ENCODE measurements around the gene TRAK1.
A peak's percentile ranks its signal among the peaks of the same experiment; 100 is the strongest.

Gene TRAK1

DNA sequence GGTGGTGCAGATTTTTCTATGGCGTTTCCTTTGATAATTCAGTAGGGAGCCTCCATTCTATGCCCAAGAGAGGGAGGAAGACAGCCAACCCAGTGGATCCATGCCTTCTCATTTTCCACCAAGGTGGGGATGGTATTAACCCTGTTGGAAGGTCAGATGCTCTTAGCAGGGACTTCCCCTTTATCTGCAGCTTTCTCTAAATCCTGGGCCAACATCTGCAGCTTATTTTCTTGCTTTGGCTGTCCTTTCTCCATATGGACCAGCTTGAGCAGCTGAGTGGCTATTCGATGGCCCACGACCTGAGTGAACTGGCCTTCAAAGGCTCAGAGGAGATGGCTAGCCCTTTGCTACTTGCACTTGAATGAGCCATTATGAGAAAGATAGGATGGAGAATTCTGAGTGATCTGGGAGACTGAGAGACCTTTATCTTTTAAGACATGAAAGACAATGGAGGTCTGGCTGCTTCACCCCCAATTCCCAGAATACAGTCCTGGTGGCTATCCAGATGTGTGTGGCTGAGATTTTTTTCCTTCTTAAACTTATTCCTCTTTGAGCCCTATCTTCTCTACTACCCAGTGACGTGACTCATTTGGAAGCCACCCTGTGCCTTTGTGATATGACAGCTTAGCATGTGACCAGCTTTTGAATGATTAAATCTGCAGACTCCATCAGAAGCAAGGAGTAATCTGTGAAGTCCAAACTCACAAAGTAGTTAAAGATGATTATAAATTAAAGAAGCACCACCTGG is 39.6 kb upstream of the TRAK1 start:
- DNase-seq (ENCODE audit: low read depth): peak; percentile 48
- no peak overlapping the region for H3K4me3 ChIP-seq (ENCODE audit: low read length)
- no peak for TF ChIP-seq CTCF (IDR thresholded peaks at IDR 0.05; ENCODE audit: insufficient read depth, low read depth, low read length, missing control alignments)

DNA sequence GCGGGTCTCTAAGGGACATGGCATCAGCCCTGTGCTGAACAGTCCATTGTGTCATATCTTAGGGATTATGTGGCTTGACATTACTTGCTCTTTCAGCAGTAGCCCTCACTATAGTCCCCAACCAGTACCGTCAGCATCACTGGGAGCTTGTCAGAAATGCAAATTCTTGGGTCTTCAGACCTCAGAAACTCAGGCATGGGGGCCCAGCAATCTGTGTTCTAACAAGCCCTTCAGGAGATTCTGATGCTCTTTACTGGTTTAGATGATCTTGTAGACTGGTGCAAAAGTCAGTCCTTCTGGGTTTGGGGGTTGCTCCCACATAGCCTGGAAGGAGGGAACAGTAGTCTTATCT is 39.0 kb upstream of the TRAK1 start:
- no peak overlapping the region for H3K4me3 ChIP-seq (ENCODE audit: low read length)
- TF ChIP-seq CTCF (IDR thresholded peaks at IDR 0.05; ENCODE audit: insufficient read depth, low read depth, low read length, missing control alignments): no peak
- no peak for DNase-seq (ENCODE audit: low read depth)

DNA sequence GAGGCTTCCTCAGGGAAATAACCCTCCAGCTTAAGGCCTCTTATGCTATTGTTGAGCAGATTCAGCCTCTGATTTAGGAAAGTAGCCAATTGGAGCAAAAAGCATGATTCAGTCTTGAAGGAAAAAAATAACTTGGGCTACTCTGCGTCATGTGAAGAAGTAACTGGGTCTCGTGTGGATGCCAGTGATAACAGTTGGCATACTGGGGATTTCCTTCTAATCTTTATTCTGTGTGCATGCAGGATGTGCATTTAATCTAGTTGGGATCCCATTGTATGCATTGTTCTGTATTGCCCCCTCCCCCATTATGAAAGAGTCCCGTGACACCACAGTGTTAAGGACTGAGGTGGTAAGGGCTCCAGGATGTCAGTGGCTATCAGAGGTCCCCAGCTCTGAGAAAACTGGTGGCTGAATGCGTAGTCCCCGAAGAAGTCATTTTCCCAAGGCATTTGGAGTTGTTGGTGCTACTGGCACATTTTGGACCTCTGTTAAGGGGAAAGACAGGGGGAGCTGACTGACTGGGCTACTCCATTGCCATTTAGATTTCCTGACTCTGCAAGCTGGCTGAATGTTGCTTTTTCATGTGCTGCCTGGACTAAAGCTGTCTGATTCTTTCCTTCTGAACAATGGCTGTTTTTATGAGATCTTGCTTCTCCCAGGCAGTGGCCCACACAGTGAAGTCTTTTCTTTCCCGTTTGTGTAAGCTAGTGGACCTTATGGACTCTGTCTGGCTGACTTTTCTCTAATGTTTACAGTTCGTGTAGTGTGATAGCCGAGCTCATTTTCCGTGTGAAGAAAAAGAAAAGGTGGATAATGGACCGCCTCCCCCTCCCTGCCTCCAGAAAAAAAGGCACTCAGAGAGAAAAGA is 38.4 kb upstream of the TRAK1 start:
- H3K4me3 ChIP-seq (ENCODE audit: low read length): no peak overlapping the region
- peak; percentile 43 for DNase-seq (ENCODE audit: low read depth)
- TF ChIP-seq CTCF (IDR thresholded peaks at IDR 0.05; ENCODE audit: insufficient read depth, low read depth, low read length, missing control alignments): no peak

GRCh38 chr3:42053476-42053875 is 37.7 kb upstream of the TRAK1 start:
- H3K4me3 ChIP-seq (ENCODE audit: low read length): no peak overlapping the region
- no peak for DNase-seq (ENCODE audit: low read depth)
- no peak for TF ChIP-seq CTCF (IDR thresholded peaks at IDR 0.05; ENCODE audit: insufficient read depth, low read depth, low read length, missing control alignments)

DNA sequence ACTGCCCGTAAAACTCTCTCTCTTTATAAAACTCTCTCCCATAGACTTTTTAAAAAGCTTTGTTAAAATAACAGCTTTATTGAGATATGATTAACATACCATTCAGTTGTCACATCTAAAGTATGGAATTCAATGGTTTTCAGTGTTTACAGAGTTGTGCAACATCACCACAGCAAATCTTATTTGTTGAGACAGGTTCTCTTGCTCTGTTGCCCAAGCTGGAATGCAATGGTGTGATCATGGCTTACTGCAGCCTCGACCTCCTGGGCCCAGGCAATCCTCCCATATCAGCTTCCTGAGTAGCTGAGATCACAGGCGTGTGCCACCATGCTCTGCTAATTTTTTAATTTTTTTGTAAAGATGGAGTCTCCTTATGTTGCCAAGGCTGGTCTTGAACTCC is 35.9 kb upstream of the TRAK1 start:
- H3K4me3 ChIP-seq (ENCODE audit: low read length): no peak overlapping the region
- DNase-seq (ENCODE audit: low read depth): peak; percentile 96
- no peak for TF ChIP-seq CTCF (IDR thresholded peaks at IDR 0.05; ENCODE audit: insufficient read depth, low read depth, low read length, missing control alignments)

DNA sequence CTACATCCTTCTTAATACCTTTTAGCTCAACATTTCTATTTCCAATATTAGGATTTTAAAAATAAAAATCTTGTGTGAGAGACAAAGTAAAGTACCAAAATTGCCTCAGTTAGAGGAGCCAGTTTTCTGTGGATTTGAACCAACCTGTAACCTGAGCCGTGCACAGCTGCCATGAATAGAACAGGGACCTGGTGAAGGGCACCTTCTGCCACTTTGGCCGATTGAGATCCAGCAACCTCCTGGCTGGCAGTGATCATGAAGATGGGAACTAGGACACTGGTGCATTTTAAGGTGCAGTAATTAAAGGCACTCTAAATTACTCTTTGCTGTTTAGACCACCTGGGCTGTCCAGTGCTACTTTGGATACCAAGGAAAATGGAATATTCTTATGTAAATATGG is 34.3 kb upstream of the TRAK1 start:
- no peak for TF ChIP-seq CTCF (IDR thresholded peaks at IDR 0.05; ENCODE audit: insufficient read depth, low read depth, low read length, missing control alignments)

More for the DNA sequence above, 34.3 kb upstream of the TRAK1 start:
- DNase-seq (ENCODE audit: low read depth): no peak
- H3K4me3 ChIP-seq (ENCODE audit: low read length): no peak overlapping the region

All from epithelial cell of esophagus (primary cell).